Measurements from ENCODE around the gene PRR16.
"Not testable (repeated sequence)": the region's sequence is repeated elsewhere in the genome, so short reads cannot be mapped to it uniquely, and the experiment has no call there.

PRR16 gene

DNA sequence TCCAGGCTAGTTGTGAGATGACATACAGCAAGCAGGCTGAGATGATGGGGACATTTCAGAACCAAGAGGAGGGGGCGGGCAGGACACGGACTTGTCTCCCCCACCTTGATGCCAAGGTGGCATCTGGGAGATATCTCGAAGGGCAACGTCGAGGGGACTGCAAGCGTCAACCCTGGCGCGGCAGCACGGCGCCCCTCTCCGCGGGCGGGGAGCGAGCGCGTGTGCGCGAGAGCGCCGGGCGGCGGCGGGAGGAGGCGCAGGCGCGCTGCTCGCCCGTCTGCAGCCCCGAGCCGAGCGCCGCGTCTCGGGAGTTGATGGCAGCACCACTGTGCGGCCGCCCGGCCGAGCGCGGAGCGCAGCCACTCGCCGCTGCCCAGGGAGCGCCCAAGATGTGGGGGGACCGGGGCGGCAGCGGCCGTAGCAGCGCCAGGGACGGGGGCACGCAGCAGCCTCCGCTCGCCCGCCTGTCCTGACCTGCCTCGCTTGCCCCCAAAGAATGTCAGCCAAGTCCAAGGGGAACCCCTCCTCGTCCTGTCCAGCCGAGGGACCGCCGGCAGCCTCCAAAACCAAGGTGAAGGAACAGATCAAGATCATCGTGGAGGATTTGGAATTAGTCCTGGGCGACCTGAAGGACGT is at the start of gene PRR16:
PRR16 (plus strand) TSS at position 310 of the 636 bp plus-strand sequence.
- peak; percentile 30 to 33 for DNase-seq

DNA sequence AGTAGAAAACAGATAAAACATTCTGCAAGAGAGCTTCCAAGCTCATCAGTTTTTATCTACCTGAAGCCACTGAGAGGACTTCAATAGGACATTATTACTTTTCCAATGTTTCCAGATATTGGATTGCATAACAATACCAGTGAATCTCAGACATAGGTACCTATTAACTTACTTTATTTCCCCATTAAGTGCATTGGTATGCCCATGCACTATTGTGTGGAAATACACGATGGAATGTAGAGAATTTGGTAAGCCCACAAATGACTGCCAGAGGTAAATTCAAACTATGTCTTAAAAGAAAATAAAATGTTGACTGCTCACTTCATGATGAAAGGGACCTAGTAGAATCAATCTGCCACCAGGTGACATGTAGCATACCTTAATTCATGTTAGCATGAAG is 48.1 kb upstream of the PRR16 start:
- no peak for DNase-seq

DNA sequence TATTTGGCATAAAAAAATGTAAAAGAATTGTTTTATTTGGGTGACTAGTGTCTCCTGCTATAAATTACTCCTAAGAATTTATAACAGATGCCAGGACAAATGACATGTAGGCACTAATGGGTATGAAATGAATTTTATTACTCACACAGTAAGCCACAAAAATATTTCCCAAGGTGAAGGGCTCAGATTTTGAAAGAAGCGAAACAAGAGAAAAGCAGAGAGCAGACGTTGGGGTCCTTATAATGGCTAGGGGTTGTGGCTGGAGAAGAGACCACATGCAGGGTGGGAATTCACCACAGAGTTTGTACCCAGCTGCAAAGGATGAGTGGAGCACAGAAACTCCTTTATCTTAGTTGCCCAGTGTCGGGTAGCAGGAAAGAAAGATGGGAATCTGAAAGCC is 45.0 kb upstream of the PRR16 start:
- DNase-seq = no peak

DNA sequence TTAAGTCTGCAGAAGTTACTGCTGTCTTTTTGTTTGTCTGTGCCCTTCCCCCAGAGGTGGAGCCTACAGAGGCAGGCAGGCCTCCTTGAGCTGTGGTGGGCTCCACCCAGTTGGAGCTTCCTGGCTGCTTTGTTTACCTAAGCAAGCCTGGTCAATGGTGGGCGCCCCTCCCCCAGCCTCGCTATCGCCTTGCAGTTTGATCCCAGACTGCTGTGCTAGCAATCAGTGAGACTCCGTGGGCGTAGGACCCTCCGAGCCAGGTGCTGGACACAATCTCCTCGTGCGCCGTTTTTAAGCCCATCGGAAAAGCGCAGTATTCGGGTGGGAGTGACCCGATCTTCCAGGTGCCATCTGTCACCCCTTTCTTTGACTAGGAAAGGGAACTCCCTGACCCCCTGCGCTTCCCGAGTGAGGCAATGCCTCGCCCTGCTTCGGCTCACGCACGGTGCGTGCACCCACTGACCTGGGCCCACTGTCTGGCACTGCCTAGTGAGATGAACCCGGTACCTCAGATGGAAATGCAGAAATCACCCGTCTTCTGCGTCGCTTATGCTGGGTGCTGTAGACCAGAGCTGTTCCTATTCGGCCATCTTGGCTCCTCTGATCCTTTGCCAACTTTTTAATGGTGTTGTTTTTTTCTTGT is 37.3 kb upstream of the PRR16 start:
- not testable (repeated sequence) for DNase-seq

DNA sequence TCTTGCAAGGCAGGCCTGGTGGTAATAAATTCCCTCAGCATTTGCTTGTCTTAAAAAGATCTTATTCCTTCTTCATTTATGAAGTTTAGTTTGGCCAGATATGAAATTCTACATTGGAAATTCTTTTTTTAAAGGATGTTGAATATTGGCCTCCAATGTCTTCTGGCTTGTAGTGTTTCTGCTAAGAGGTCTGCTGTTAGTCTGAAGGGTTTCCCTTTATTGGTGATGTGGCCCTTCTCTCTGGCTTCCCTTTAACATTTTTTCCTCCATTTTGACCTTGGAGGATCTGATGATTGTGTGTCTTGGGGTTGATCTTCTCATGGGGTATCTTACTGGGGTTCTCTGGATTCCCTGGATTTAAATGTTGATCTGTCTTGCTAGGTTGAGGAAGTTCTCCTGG is 33.5 kb upstream of the PRR16 start:
- no peak for DNase-seq

DNA sequence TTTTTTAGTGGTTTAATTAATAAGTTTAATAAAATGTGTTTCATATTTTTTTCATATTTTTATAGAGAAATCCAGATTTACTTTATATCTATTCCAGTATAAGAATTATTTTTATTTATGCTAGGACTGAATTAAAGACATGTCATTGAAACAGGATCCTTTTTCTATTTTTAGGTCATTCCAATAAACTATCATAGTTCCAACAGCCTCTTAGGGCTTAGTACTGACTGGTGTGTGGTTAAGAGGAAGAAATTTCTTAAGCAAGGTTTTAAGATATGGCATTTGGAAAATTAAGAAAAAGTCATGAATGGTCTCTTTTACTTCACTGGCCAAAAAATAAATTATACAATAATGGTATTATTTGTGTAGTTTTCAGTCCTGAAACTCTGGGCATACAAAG is 31.2 kb upstream of the PRR16 start:
- DNase-seq = no peak

DNA sequence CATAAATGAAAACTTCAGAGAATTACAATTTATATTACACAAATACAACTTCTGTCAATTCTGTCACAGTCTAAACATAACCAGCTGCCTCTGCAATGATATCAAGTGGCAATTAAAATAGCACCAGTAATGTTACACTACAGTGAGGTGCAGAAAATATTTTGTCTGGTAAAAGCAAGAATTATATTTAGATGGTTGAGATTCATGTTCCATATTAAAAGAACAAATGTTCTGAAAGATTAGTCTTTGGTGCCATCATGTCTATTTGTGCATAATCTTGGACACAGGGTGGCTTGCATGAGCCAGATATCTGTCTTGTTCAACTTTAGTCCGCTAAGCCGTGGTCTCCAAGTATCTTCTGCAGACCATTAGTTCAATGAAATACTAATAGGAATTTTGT is 29.0 kb upstream of the PRR16 start:
- no peak for DNase-seq

DNA sequence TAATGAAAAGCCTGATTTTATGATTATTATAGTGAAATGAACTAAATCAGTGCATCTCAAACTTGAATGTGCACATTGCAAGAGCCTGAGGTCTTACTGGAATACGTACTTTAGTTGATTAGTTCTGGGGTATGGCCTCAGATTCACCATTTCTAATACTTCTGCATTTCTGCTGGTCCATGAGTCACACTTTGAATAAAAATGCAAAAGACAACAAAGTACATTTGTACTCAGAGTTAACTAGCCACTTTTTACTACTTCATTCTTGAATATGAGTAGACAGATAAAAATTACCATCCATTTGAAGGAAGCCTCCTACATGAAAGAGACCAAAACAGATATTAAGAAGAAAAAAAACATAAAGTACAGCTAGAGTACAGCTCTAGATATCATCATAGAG is 27.1 kb upstream of the PRR16 start:
- no peak for DNase-seq

DNA sequence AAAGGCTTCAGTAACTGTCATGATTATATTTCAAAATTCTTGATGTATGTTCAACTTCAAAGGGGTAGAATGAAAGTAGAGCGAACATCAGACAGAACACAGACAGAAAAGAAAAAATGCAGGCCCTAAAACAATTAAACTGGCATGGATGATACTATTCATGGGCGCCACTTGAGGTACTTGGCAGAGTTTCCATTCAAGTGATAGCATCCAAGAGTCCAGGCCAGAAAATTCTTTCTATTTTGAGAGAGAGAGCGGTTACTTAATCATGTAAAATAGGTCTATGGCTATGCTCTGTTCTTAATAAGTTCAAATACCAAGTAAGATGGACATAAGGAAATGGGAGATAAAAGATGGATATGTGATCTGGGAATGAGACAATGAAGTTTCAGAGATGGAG is 21.4 kb upstream of the PRR16 start:
- DNase-seq = no peak

DNA sequence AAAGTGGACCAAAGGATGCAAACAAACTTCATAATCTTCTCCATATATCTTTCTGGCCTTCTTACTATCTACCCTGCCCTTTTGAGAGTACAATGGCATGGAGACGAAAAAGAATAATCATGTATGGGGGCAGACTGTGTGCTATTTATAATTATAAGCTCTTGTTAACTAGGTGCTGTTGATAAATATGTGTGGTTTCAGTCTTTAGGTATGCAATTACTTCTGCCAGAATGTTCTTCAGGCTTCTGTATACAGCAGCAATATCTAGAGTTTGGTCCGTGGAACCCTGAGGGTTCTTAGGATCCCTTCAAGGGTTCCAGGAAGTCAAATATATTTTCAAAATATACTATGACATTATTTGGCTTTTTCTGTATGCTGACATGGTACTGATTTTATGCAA is 20.5 kb upstream of the PRR16 start:
- DNase-seq = no peak

DNA sequence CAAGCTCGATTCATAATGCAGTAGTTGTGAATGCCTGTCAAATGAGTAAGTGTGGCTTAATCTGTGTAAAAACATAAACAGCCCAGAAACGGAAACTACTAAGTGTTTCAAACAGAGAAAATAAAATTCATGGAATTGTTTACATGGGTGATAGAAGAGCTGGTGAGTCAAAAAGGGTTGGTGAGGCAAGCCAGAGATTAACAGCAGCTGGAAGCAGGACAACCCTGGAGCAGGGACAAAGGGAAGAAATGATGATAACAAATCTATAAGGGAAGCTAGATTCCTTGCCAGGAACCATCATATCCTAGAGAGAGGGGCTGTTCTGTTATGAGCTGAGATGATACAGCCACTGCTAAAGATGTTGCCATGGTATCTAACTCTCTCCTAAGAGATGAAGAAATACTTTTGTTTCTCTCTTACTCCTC is 18.0 kb upstream of the PRR16 start:
- no peak for DNase-seq

DNA sequence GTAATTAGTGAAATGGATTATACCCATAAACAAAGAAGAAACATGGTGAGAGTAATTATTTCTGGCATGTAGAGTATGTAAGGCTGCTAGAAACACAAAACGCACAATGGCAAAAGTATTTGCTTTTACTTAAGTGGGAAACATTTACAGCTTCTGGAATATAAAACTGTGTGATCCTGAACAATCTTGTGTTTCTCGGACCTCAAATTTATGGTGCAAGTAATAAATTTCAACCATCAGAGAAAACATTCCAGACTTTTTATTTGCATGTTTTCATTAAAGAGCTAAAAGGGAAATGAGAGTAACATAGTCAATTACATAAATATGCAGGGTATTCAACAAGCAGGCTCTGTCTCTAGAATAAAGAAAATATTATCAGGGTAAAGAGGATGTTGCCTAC is 17.2 kb upstream of the PRR16 start:
- DNase-seq = no peak

DNA sequence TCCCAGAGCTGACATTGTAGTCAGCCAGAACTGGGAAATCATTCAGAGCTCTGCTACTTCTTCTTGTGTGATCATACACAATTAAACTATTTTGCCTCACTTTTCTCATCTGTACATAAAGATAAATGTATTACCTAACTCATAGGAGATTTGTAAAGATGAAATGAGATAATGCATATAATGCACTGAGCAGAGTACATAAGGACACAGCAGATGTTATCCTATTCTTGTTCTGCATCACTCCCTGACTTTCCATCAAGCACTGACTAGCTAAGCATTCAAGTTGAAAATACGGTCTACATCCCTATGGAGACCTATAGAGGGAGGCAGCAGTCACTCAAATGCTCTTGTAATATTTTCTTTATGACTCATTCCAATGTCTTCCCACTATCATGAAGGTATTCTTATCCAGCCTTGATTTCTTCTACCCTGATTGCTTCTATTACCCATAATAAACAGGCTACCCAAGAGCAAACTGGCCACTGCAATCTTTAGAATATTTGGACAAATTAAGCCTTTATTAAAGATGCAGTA is 16.3 kb upstream of the PRR16 start:
- DNase-seq = no peak

DNA sequence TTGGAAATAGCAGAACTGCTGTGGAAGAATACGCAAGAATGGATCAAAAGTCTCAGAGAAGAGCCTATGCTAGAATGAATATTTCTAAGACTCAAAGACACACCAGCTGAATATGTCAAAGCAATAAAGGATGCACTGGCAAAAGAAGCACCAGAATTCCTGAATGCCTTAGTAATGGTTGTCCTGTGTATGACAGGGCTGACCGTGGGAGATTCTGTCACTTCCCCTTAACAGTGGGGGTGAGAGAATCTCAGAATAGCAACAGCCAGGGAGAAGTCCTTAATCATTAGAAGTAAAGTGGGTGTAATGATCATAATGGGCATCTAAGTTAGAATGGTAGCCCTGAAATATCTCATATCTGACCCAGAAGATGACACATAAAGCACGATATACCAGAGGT is 14.6 kb upstream of the PRR16 start:
- DNase-seq = no peak

DNA sequence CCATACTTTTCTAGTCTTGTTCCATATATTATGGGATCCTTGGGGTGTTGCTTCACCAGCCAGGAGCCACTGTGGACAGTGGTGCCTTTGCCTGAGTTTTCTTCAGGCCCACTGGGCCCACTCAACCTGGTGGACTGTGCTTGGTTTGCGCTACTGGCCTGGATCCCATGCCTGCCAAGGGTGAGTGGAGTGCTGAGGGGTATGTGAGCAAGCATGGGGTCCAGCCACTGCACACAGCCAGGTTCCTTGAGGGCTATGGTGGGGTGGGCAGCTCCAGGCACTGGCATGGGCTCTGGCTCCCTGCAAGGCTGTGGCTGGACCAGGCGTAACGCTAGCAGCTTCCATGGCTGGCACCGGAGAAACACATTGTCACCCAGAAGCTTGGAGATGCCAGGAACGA is 13.2 kb upstream of the PRR16 start:
- DNase-seq = no peak

DNA sequence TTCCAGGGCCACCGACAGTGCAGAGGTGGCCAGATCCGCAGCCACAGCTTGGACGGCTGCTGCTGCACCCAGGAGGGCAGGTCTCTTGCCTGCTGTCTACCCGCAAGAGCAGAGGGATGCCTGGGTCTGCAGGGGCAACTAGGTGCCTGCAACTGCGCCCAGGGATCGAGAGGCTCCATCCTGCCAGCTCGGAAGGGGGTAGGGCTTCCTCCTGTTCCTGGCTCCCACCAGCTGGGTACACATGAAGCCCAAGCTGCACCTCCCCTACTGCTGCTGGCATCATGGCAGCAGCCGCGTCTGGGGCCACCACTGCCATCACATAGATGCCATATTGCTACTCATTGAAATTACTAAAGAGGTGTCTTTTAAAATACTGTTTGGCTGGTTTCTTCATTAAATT is 12.7 kb upstream of the PRR16 start:
- no peak for DNase-seq

DNA sequence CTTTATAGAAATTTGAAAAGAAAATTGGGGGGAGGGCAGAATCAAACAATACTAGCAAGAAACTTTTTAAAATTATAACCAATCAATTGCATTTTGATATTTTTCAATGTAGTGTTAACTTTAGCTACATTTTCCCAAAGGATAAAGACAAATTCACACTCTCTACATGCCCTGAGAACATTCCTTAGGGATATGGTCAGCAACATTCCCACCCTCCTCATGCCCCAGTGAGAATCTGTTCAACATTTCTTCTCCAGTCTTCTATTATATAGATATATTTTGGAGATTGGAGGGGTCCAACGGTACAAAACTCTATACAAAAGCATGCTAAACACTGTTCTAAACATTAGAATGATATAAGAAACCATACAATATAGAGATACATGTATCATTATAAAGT is 11.6 kb upstream of the PRR16 start:
- DNase-seq = no peak

DNA sequence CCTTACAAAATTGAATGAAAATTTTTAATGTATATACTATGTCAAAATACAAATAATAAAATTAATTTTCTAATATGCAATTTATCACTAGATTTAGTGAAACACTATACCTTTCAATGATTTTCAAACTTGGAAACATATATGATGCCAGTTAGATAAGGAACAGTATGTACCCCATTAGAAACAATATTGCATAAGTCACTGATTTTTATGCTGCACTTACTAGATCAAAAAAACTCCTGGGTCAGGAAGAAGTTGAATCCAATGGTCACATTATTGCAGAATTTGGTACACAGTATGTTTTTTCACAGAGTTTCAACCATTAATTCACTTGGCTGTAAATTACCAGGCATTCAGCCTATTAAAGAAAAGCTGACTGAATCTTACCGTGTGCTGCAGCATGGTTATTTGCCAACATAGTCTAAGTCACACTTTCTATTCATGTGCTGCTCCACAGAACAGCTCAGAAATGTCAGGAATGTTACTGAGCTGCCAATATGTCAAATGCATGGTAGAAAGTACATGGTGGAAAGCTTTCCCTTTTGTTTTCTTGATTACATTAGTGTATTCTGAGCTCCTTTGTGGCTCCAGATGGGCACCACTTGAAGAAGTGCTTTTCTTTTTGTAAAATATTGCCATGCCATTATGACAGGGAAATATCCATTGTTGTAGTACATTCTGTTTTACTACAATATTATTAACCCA is 9.9 kb upstream of the PRR16 start:
- no peak for DNase-seq

DNA sequence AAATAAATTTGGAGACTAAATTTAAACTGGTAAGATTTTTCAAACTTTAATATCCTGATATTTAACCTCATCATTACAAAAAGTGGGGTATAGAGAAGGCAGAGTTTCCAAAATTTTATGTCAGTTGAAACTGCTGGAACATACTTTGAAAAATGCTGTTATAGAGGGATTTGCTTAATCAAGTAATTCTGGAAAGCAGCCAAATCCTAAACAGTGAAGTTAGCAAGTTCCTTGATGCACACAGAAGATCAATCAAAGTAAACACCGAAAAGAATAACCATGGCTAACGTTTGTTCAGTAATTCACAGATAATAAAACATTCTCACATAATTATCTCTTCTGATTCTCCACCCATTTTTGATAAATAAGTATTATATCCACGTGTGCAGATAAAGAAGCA is 8.1 kb upstream of the PRR16 start:
- no peak for DNase-seq

DNA sequence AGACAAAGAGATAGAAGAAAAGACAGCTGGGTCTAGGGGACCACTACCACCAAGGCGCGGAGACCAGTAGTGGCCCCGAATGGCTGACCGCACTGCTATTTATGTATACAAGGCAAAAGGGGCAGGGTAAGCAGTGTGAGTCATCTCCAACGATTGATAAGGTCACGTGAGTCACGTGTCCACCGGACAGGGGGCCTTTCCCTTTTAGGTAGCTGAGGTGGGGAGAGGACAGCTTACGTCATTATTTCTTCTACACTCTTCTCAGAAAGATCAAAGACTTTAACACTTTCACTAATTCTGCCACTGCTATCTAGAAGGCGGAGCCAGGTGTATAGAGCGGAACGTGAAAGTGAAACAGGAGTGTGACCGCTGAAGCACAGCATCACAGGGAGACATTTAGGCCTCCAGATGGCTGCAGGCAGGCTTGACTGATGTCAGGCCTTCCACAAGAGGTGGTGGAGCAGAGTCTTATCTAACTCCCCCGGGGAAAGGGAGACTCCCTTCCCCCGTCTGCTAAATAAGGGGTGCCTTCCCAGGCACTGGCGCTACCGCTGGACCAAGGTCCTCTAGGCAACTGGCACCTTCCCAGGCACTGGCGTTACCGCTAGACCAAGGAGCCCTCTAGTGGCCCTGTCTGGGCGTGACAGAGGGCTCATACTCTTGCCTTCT is 6.1 kb upstream of the PRR16 start:
- peak; percentile 36 to 49 for DNase-seq

DNA sequence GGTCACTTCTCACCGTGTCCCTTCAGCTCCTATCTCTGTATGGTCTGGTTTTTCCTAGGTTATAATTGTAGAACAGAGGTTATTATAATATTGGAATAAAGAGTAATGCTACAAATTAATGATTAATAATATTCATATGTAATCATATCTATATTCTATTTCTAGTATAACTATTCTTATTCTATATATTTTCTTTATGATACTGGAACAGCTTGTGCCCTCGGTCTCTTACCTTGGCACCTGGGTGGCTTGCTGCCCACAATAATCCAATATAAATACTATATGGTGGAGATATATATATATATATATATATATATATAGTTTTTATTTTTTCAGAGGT is 5.6 kb upstream of the PRR16 start:
- not testable (repeated sequence) for DNase-seq

DNA sequence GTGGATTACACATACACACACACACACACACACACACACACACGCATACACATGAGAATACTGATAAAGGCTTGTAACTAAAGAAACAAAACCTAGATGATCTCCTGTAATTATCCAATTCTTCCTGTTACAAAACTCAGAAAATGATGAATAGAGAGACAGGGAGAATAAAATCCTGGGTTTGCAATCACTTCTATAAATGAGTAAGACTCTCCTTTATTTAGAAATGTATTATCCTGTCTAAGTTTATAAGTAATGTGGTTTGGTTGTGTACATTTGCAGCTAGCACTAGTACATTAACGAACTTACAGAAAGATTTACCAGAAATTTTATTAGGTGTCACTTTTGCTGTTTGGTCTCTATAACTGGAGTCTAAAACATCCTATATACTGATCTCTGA is 2.8 kb upstream of the PRR16 start:
- no peak for DNase-seq

DNA sequence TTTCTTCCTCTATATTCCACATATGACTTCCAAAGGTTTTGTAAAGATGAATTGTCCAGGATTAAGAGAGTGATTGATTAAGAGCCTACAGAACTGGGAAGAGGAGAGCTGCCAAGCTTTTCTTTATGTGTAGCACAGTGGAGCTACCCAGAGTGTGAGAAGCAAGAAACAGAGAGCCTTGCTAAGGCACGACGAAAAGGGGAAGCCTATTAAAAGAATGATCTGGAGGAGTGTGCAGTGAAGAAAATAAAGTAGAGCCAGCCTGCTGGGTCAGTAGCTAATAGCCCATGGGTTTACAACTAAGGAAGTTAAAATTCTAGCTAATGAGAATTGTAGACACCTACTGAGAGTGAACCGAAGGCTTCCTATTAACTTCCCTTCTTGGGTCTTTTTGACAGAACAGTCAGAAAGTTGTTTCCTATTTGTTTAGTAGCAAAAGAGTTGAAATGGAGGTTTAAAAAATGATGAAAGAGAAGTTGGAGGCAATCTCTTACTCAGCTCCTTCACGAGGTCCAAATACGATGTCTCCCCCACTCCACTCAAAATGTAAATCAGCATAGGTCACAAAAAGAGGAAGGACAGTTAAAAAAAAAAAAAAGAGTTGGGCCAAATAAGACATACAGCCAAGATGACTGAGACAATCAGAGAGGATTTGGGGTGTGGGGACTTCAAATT is 957 bp upstream of the PRR16 start:
- peak; percentile 29 to 33 for DNase-seq
